HG02943 (cell line): ENCODE data around the gene CELF2.

Experiments used
- ATAC-seq: cut with Tn5 transposase; IDR thresholded peaks from one replicate; pipeline ENCODE4 v1.9.1; 2021; ENCODE audit warnings: mild to moderate bottlenecking, low read depth, moderate library complexity; ENCODE audit not compliant: unreplicated experiment

Gene CELF2

DNA sequence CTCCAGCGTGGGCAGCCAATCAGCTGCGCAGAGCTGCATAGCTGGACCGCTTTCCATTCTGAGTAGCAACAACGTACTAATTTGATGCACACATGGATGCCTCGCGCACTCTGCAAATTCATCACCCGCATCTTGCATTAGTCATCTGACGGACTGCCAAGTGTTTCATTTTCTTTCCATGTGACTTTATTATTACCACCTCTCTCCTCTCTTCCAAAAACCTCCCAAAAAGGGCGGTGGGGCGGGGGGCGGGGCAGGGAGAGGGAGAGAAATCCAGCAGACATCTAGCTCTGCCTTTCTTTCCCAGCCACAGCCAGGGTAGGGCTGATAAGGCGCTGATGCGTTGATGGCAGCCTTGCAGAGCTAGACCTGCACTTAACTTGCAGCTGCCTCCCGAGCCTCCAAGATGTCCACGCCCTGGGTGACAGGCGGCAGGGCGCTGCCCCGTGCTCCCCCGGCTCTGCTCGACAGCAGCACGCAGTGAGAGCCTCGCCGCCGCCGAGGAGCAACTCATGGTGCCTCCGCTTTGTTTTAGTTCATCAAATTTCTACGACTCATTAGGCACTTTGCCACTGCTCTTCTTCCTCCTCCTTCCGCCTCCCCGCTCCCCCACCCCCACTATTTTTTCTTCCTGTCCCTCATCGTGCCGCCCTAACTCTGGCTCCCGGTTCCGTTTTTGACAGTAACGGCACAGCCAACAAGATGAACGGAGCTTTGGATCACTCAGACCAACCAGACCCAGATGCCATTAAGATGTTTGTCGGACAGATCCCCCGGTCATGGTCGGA is 147.3 kb downstream of the CELF2 start:
- ATAC-seq: peak; percentile 8

DNA sequence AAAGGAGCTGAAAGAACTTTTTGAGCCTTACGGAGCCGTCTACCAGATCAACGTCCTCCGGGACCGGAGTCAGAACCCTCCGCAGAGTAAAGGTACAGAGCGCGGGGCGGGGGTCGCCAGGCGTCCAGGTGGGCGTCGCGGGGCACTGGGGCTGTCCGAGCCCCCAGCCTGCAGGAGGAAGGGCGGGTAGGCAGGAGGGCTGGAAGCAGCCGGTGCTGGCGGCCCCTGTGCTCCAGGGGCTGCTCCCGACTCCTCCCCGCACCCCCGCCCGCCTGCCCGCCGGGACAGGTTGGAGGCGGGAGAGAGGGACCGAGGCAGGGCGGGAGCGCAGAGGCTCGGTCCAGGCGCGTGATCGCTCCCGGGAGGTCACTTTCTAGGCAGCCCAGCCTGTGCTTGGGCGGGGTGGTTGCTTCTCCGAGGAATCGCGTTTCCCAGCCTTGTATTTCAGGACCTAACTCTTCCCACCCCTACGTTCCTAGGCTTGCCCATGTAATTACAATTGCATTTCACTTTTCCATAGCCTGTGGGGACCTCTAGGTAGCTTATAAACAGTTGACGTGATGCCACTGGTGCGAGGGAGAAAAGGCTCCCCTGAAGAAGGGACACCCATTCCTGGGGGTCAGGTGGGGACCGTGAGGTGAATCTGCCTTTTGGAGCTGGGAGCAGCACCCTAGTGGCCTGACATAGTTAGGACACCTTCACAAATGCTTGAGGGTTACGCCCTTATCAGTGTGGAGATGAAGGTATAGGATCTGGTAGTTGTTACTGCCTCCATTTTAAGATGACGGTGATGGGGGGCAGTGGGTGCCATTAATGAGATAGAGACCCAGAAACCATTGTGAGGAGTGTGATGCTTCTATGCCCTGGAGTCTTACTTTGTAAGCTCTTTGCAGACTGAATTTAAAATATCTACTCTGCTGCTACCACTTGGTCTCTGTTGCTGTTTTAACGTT is 148.2 kb downstream of the CELF2 start:
- ATAC-seq: peak; percentile 62

DNA sequence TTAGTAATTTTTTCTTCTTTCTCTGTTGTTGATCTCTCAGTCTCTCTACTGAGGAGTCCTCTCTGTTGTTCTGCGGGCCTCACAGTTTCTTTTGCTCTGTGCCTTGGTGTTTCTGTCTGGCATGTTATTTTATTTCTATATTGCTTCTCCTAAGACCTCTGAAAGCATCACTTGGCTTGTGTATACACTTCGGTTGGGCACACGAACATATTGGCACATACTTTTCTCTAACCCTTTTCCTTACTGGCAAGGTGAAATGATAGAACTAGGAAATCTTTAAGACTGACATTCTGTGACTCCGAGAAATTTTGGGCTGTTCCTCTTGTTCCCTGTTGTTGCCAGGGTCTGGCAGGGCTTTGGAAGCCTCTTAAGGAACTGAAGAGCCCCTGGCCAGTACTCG is 148.9 kb downstream of the CELF2 start:
- no peak for ATAC-seq

DNA sequence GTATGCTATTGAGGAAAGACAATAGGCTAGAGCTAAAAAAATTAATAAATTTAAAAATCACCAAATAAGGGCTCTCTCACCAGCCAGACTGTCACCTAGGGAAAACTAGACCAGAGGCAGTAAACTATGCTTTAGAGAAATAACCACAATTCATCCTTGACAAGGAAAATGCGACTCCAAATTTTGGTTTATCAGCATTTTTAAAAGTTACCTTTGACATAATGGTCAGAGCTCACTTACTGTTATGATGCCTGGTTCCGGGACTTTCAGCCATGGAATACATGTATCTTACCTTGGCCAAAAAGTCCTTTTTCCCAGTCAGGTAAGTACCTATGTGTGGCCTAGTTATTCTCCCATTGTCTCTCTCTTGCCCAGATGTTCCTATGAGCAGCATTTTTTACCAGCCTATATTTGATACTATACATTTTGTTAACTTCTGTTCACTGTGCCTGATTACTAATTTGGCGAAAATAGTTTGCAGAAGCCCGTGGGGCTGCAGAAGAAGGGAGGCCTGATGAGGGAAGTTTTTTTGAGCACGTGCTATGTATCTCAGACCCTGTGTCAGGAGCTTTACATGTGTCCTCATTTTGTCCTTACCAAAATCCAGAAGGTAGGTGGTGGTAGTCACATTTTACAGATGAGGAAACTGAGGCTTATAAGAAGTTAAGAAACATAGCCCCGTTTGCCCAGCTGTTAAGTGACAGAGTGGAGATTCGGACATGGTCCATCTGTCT is 149.7 kb downstream of the CELF2 start:
- no peak for ATAC-seq

DNA sequence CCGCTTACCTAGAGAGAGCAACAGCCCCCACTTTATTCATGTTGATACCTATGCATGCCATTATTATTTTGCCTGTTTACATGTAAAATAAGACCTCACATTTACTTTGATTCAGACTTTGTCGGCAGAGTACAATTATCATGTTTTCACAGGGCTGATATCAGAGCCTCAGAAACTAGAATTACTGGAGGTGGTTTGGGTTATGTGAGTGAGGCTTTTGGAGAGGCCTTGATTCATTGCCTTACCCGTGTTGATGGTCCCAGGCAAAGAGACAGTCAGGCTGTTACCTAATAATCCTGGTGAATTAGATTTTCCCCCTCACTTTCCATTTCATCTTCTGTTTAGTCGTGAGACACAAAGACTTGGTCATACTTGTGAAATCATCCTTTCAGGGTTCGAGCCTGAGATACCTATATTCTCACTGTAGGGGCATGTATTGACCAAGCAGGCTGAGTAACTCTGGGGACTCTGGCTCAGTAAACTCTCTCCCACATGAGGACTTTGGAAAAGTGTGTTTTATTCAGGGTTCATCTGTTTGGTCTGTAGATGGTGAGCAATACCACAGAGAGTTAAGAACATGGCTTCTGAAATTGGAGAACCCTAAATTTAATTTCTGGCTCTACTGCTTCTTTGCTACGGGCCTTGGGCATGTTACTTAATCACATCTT is 150.9 kb downstream of the CELF2 start:
- ATAC-seq: no peak

DNA sequence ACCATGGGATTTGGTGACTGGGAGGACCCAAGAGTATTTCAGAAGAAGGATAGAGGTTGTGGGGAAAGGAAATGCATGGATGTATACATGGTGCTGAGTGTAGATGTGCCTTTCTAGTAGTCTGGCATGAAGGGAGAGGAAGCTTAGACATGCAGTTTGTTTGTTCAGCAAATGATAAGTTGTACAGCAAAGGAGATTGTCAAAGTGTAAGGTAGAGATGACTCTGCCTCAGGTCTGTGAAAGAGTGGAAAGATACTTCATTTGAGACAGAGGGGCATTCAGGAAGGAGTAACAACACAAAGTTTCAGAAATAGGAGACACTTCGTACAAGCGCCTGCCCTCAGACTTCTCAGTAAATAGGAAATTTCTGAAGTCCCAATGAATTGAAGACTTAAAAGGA is 152.3 kb downstream of the CELF2 start:
- no peak for ATAC-seq

DNA sequence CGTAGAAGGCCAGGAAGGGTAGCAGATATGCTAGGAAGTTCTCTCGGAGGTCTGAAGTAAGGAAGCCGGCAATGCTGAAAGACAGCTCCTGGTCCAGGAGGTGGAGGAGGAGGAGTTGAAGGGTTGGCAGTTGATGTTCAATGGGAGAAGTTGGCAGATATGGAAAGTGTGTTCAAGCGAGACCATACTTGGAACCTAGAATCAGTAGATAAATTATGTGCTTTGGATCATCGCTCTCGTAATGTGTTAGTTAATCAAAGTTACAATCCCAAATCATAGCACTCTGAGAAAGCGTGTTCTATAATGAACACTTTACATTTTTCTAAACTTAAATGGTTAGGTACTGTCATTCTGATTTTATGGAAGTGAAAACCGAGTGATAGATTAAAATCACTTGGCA is 152.9 kb downstream of the CELF2 start:
- no peak for ATAC-seq

DNA sequence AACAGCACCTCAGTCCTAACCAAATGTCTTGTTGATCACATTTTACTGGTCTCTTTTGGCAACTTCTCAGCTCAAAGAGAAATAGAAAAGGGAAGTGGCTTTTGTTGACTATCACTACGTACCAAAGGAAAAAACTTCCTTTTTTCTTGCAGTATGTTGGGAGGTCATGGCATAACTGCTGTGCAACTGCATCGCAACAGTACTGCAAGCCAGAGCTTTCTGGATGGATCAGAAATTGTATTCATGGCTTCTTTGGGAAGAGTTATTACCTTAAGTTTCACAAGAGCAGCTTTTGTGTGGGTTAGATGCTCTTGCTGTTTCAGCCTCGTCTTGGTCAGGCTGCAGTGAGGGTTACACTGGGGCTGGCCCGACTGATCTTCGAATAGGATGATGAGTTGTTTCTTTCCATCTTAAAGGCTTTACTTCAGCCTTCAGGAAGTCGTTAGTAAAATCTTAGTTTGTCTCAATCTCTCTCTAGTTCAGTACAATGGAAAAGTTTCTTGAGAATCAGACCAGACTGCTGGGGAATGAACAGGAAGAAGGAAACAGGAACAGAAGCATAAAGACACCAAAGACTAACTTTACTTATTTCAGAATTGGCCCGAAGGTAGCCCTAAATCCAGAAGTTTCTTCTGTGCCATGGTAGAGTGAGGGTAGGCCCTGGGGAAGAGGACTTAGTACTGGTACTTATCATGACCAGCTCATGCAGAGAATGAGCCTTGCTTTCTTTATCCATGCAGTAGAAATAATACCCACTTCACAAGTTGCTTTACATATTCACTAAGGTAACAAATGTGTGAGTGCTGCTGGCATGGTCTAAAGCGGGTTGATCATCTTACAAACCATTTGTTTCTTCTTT is 153.6 kb downstream of the CELF2 start:
- ATAC-seq: no peak

DNA sequence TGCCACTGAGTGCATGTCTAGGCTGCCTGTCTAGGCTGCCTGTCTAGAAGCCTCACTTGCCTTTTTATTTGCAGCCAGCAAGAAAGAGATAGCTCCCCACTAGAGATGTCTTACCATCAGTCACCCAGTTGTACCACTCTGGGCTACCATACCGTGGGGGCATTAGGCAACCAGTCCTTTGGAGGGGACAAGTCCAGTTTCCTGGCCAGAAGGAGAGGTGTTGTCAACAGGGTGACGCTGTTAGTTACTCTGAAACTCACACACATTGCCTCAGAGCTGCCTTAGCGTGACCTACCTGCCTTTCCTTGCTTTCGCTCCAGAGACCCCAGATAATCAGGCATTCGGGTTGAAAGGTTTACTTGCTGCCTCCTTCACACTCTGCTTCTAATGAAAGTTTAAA is 155.4 kb downstream of the CELF2 start:
- ATAC-seq: no peak

DNA sequence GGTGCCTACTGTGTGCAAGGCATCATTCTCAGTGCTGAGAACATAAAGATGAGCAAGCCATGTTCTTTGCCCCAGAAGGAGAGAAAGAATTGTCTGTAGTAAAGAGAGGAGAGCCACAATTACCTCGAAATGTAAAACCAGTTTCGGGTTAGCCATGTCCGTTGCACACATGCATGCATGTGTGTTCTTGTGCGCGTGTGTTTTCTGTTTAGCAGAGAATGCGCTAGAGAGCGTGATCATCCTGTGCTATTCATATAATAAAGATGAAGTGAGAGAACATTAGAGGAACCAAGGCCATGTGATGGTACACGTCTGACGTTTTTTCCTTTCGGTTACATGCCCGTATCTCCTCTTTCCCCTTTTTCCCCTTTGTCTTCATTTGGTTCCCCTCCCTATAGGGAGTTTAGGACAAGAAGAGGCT is 158.2 kb downstream of the CELF2 start:
- ATAC-seq: no peak

DNA sequence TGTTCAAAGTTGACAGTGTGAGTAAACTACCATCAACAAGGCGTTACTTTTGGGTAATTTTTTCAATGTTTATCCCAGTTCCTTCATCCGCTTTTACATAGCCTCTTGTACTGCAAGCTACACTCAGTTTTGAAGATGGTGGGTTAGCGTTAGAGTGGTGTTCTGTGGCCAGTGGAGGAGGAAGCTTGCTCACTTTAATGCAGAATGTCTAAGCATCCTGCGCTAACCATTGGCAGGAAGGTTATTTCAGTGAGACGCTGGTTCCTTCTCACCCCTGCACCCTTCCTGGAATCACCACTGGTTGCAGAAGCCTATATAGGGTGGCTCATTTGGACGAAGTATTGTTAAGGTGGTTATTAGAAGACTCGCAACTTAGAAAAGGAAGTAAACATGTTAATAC is 159.1 kb downstream of the CELF2 start:
- no peak for ATAC-seq

DNA sequence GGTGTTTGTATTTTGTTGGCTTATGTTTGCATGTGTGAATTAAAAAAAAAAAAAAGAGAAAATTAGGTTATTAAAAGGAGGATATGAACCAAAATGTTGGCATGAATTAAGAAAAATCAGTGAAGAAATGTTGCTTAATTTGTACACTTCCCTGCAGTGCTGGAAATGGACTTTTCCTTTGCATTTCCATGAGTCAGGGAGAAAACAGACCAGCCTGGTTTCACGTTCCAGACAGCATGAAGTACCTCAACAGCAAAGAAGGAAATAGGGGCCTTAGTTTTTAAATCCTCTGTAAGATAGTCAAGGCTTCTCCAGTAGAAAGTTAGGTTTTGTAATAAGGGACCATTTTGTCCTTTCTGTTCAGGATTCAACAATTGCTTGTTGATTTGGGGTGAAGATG is 159.7 kb downstream of the CELF2 start:
- ATAC-seq: no peak

DNA sequence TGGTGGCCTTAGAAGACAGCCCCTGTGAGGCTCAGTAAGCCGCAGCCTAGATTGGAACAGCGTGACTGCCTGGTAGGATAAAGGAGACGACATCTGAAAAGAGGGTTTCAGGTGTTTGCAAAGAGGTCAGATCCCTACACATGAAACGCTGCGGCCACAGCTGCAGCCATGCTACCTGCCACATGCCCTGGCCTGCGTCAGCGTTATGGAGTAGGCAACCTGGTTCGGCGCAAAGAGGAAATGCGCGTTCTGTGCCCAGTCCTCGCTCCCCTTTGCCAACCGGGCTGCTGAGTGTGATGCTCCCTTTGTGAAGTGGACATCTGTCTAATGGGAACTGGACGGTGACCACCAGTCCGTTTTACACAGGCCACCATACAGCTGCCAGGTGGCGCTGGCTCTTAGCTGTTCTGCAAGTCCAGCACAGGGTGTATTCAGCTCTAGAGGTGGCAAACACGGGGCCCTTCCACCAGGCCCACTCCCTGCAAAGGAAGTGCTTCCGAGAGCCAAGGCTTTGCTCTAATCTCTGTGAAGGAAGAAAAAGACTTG is 160.3 kb downstream of the CELF2 start:
- no peak for ATAC-seq

DNA sequence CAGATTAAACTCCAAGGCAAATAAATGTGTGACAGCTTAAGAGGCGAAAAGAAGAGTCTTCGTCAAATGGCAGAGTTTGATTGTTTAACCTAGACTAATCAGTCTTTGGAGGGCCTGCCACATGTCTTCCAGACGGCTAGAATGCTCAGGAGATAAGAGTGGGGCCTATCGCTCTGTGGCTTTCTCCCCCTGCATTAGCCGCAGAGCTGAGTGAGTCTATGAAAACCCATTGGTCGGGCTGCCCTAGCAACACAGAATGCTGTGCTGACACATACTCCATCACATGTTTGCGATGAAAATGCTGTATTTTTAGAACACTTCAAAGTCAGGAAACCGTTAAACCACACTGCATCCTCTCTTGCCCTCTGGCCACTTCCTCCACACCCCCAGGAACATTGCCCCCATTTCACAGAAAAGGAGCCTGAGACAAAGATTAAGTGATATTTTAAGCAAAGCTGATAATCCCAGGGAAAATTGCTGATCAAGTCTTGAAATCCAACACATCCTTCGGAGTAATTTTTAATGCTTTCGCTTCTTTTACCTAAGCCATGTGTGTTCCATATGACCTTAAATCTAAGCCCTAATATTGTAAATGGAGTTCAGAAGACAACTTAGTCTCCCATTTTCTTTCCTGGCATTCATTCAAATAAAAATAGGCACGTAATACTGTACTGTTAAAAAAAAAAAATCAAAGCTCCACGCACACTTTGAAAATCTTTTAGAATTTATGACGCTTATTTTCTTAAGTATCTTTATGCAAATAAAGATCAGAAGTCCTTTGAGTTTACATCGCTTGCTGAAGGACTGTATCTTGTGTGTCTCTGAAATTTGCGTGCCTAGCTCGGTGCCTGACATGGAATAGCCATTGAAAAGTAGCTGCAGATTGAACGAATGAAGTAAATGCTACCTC is 161.2 kb downstream of the CELF2 start:
- ATAC-seq: peak; percentile 88

DNA sequence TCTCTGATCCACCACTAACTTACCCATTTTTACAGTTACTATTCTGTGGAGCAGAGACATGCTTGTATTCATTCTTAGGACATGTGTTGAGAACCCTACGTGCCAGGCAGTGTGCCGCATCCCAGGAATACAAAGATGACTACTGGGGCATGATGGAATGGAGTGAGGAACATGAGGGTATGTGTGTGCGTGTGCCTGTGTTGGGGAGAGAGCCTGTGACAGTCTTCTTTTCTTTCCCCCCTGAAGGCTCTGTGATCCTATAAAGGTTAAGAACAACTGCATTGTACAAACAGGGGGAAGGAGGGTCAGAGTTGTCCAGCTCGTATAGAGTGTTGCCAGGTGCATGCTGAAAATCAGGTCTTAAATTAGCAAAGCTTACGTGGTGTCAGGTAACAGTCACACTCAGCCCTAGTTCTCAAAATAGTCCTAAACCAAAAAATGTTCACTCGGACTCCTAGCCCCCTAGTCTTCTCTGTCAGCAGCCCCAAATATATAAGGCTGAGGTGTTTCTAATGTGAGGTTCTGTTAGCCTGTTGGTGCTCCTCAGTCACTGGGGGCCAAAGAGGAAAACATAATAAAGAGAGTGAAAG is 161.9 kb downstream of the CELF2 start:
- ATAC-seq: no peak

DNA sequence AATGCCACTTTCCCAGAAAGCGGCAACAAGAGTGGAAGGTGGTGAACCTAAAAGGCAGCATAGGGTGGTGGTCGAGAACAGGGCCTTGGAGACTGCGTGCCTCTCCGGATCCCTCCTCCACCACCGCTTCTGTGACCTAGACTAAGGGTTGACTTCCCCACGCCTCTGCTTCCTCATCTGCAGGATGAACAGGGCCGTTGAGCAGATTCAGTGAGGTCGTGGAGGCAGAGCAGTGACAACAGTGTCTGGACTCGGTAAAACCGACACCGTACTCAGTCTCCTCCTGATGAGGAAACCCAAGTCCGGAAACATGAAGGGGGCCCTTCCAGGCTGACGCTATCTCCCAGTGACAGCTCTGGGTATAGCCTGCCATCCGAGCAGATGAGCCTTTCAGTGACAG is 162.6 kb downstream of the CELF2 start:
- ATAC-seq: no peak

DNA sequence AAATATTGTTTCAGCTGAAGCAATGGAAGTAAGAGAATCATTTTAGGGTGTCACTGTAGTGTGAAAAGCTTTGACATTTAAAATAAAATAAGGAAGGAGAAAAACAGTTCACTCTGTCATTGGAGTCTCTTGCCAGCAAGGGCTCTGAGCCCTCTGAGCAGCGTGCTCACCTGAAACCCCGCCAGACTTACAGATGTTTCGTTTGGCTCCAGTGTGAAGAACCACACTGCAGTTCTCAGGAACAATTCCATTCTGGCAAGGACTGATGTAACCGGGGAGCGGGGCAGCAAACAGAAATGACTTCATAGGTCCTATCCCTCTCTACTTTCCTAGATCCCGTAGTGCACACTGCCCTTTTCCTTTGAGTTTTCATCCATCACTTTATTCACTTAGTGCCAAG is 164.3 kb downstream of the CELF2 start:
- no peak for ATAC-seq

DNA sequence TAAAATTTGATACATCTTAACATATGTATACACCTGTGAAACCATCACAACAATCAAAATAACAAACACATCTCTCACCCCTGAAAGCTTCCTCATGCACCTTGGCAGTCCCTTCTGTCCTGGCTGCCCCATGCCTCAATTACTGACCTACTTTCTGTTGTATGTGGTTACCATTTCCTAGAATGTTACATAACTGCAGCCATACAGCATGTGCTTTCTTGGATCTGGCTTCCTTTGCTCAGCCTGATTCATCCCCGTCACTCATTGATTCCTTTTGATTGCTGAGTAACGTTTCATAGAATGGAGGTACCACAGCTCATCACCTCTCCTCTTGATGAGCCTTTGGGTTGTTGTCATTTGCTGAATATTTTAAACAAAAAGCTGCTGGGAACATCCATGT is 165.3 kb downstream of the CELF2 start:
- ATAC-seq: no peak
